ENCODE results near the gene MIOX. TPM values are rescaled to one million over a fixed set of nuclear protein-coding genes. Genes with fewer than 3 reads are reported as not detected.

The MIOX gene
- total and polyA plus RNA-seq, 9 of the 15 experiments (the other 6 are each of a cell fraction or from before 2014, with no cell fraction given), result 0.08 TPM; not detected in 8

GRCh38 chr22:50445880-50446707, 40.6 kb upstream of the MIOX start:
- in situ Hi-C loops (cut with MboI), result no loop called here
- Histone ChIP-seq H3K4me2 (ENCODE audit: insufficient read depth, low read length) (no peak overlapping the region), H3K4me1 (replicated peaks in 1 of 2; ENCODE audit: control insufficient read depth in 2 of 2, insufficient read depth in 2 of 2, low read length in 2 of 2) (peaks cover 0 to 42% of the 10 kb centered on the region in 2 experiments; a peak in 2 of 5 replicates), H3K79me2 (ENCODE audit: control insufficient read depth, insufficient read depth, low read length) (no peaks in the 10 kb centered on the region), H3K9me3 (replicated peaks; ENCODE audit: control insufficient read depth, insufficient read depth, low read depth, low read length) (no peaks in the 10 kb centered on the region), H2AFZ (ENCODE audit: low read depth, low read length) (no peak overlapping the region), H3K4me3 (no peak overlapping the region), H3K9ac (ENCODE audit: insufficient read depth in 1 of 2, low read depth in 2 of 2, low read length in 2 of 2) (peak overlapping the region in 1 of 2 experiments; percentile 58; a peak in 1 of 4 replicates), H4K20me1 (replicated peaks; ENCODE audit: control insufficient read depth, insufficient read depth, low read length) (no peaks in the 10 kb centered on the region), H3K36me3 (ENCODE audit: control insufficient read depth, insufficient read depth, low read length) (peaks cover 54% of the 10 kb centered on the region; the same call in 1 of the 3 replicates), H3K27ac (ENCODE audit: extremely low read depth, low read depth, low read length) (no peak overlapping the region), H3K27me3 (ENCODE audit: control insufficient read depth in 2 of 2, insufficient read depth in 2 of 2, low read length in 2 of 2) (no peaks in the 10 kb centered on the region), H3K9me1 (ENCODE audit: control insufficient read depth, insufficient read depth, low read length) (peaks cover 2% of the 10 kb centered on the region)
- ChIA-PET CTCF (ENCODE audit: low intra/inter-chr PET ratio) (no interaction called here), POLR2A (no interaction called here)
- FAIRE-seq (no peak), ATAC-seq (no peak), DNase-seq (ENCODE audit: extremely low read depth in 1 of 4, low spot score in 3 of 4) (no peak)
- intact Hi-C loops (cut with micrococcal nuclease), result no loop called here
- WGBS (ENCODE audit: insufficient coverage, low coverage, missing lambda C conversion rate), result 81% methylated on average over 6 of the region's 17 CpGs
- no TSS peak for BruUV-seq (replicated peaks)
- peak; percentile 56; the same call in 1 of the 2 replicates for TF ChIP-seq POLR2G (IDR thresholded peaks at IDR 0.05; ENCODE audit: low read depth, low read length)
- no peak for TF ChIP-seq ZNF561 (CRISPR knock-in tag; conservative IDR thresholded peaks at IDR 0.05)
- TF ChIP-seq CBFB (CRISPR knock-in tag; IDR thresholded peaks at IDR 0.05), result no peak
- TF ChIP-seq SUPT5H (IDR thresholded peaks at IDR 0.05), result peak; percentile 47
- no peak for TF ChIP-seq ZNF740 (CRISPR knock-in tag; IDR thresholded peaks at IDR 0.05)
- TF ChIP-seq ZNF740 (tag; IDR thresholded peaks at IDR 0.05), result peak in 1 of 2 experiments; percentile 60; a peak in 1 of 4 replicates
- no peak for TF ChIP-seq NR4A1 (CRISPR knock-in tag; IDR thresholded peaks at IDR 0.05)
- TF ChIP-seq NR4A1 (tag; IDR thresholded peaks at IDR 0.05), result no peak
- no peak for TF ChIP-seq ZNF263 (CRISPR knock-in tag; IDR thresholded peaks at IDR 0.05; ENCODE audit: borderline replicate concordance)
- TF ChIP-seq ZBTB34 (CRISPR knock-in tag; IDR thresholded peaks at IDR 0.05), result no peak
- TF ChIP-seq POLR2A (conservative IDR thresholded peaks at IDR 0.05), result peak; percentile 28; the same call in 1 of the 2 replicates
- TF ChIP-seq TCF15 (CRISPR knock-in tag; IDR thresholded peaks at IDR 0.05), result no peak
- TF ChIP-seq RERE (CRISPR knock-in tag; IDR thresholded peaks at IDR 0.05; ENCODE audit: borderline replicate concordance), result no peak
- no peak for TF ChIP-seq CBX2 (IDR thresholded peaks at IDR 0.05; ENCODE audit: insufficient read depth, low read length, poor library complexity, severe bottlenecking)
